ENCODE measurements around the gene AHCYL1. TPM values are rescaled to one million over a fixed set of nuclear protein-coding genes. Genes with fewer than 3 reads are reported as not detected.

The AHCYL1 gene
- total RNA-seq, 1 experiment from 2014 or later, result 92.0 TPM

DNA sequence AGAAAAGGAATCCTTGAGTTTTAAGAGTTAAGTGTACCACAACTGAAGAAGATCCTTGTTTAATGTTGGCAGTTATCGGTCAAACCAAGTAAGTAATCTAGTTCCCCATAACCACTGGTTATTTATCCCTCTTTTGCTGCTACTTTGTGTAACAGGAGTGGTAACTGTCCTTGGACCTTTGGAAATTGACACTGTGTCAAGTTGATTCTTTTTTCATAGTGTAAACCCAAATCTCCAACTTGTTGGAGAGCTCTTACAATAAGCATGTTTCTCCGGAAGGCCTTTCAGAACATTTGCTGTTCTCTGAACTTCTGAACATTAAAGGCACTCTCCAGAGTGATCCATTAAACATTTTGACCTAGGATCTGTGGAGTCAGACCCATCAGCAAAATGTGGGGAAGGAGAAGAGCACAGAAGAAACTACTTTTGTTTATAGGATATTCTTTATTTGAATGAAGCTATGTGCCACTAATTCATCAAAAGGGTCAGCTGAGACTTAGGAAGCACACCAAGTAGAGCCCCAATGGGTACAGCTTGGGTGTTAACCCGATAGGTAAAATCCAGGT, 3.9 kb downstream of the AHCYL1 start:
- Histone ChIP-seq H3K4me1 (ENCODE audit: control insufficient read depth in 1 of 2, insufficient read depth in 2 of 2, low read length in 2 of 2) (peaks cover 6 to 18% of the 10 kb centered on the region in 2 experiments; a peak in 3 of 4 replicates), H3K9me3 (ENCODE audit: control insufficient read depth in 1 of 2, insufficient read depth in 1 of 2, low read depth in 1 of 2, low read length in 2 of 2) (no peaks in the 10 kb centered on the region), H2AFZ (ENCODE audit: low read depth, low read length, poor library complexity, severe bottlenecking) (no peak overlapping the region), H4K20me1 (ENCODE audit: insufficient read depth) (peaks cover 6% of the 10 kb centered on the region; the same call in 1 of the 2 replicates), H3K4me2 (ENCODE audit: low read length) (no peak overlapping the region), H3K9ac (ENCODE audit: low read length) (no peak overlapping the region), H3K4me3 (replicated peaks in 1 of 2; ENCODE audit: low read depth in 1 of 2, low read length in 2 of 2) (no peak overlapping the region), H3K27me3 (ENCODE audit: insufficient read depth, low read length) (no peaks in the 10 kb centered on the region), H3K79me2 (ENCODE audit: insufficient read depth, low read length) (peaks cover 82% of the 10 kb centered on the region), H3K9me2 (ENCODE audit: insufficient read depth) (no peaks in the 10 kb centered on the region), H3K36me3 (ENCODE audit: control insufficient read depth in 1 of 2, insufficient read depth in 2 of 2, low read length in 2 of 2) (peaks cover 2 to 5% of the 10 kb centered on the region in 2 experiments; a peak in 1 of 4 replicates), H3K27ac (ENCODE audit: low read depth, low read length) (no peak overlapping the region)
- ChIA-PET RAD21 (ENCODE audit: low non-redundant PET in 1 of 2, low total read pairs in 2 of 2, uncharacterized antibody in 2 of 2, unreplicated experiment in 2 of 2) (no interaction called here), CTCF (interaction anchor here (1.1 kb wide), 1 partner anchor 41 kb away, joined by 3 read pairs; no protein-coding TSS in a partner anchor), POLR2A (no interaction called here)
- DNase-seq (ENCODE audit: low read depth, low spot score), result no peak
- ATAC-seq, result no peak
- no TSS peak for BruUV-seq (replicated peaks)
- TF ChIP-seq SIN3A (IDR thresholded peaks at IDR 0.05; ENCODE audit: low read depth) (no peak), CEBPB (IDR thresholded peaks at IDR 0.05; ENCODE audit: low read depth) (no peak), CBX3 (IDR thresholded peaks at IDR 0.05; ENCODE audit: low read depth) (no peak), POLR2AphosphoS5 (IDR thresholded peaks at IDR 0.05; ENCODE audit: low read depth, low read length) (no peak), EGR1 (IDR thresholded peaks at IDR 0.05; ENCODE audit: low read depth) (no peak), ELF1 (IDR thresholded peaks at IDR 0.05; ENCODE audit: borderline replicate concordance, low read depth) (no peak), EZH2 (IDR thresholded peaks at IDR 0.05) (no peak), TCF7L2 (IDR thresholded peaks at IDR 0.05; ENCODE audit: borderline replicate concordance, extremely low read depth, insufficient read depth, insufficient read length) (no peak)
- TF ChIP-seq, protein P1, sequence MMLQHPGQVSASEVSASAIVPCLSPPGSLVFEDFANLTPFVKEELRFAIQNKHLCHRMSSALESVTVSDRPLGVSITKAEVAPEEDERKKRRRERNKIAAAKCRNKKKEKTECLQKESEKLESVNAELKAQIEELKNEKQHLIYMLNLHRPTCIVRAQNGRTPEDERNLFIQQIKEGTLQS (IDR thresholded peaks at IDR 0.05), result no peak
- TF ChIP-seq, protein P2, sequence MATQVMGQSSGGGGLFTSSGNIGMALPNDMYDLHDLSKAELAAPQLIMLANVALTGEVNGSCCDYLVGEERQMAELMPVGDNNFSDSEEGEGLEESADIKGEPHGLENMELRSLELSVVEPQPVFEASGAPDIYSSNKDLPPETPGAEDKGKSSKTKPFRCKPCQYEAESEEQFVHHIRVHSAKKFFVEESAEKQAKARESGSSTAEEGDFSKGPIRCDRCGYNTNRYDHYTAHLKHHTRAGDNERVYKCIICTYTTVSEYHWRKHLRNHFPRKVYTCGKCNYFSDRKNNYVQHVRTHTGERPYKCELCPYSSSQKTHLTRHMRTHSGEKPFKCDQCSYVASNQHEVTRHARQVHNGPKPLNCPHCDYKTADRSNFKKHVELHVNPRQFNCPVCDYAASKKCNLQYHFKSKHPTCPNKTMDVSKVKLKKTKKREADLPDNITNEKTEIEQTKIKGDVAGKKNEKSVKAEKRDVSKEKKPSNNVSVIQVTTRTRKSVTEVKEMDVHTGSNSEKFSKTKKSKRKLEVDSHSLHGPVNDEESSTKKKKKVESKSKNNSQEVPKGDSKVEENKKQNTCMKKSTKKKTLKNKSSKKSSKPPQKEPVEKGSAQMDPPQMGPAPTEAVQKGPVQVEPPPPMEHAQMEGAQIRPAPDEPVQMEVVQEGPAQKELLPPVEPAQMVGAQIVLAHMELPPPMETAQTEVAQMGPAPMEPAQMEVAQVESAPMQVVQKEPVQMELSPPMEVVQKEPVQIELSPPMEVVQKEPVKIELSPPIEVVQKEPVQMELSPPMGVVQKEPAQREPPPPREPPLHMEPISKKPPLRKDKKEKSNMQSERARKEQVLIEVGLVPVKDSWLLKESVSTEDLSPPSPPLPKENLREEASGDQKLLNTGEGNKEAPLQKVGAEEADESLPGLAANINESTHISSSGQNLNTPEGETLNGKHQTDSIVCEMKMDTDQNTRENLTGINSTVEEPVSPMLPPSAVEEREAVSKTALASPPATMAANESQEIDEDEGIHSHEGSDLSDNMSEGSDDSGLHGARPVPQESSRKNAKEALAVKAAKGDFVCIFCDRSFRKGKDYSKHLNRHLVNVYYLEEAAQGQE (IDR thresholded peaks at IDR 0.05; ENCODE audit: low read depth), result no peak
- intact Hi-C loops (cut with micrococcal nuclease), result no loop called here
